ENCODE results near the gene PLA2G4B. TPM values are rescaled to one million over a fixed set of nuclear protein-coding genes. Genes with fewer than 3 reads are reported as not detected.

PLA2G4B gene
- total RNA-seq, 1 experiment from 2014 or later = 3.7 TPM

- no peak overlapping the region for H2BK20ac ChIP-seq (ENCODE audit: low read depth, low read length, poor library complexity, severe bottlenecking)
- H2BK15ac ChIP-seq (ENCODE audit: low read depth, low read length) = no peak overlapping the region
- no peak overlapping the region for H4K91ac ChIP-seq (ENCODE audit: insufficient read length, low read depth, low read length)
- no peak overlapping the region for H3K27ac ChIP-seq (ENCODE audit: insufficient read length, low read depth, low read length)
- H3K79me2 ChIP-seq (ENCODE audit: insufficient read depth, low read length) = no peaks in the 10 kb centered on the region
- H3K56ac ChIP-seq (ENCODE audit: insufficient read length, low read depth, low read length) = no peak overlapping the region
- H2BK5ac ChIP-seq (ENCODE audit: insufficient read length, low read length) = no peak overlapping the region
- H3K79me1 ChIP-seq (ENCODE audit: insufficient read depth, low read depth, low read length, poor library complexity, severe bottlenecking) = no peaks in the 10 kb centered on the region
- H3K27me3 Mint-ChIP-seq (ENCODE audit: low read depth) = no peaks in the 10 kb centered on the region
- no peak overlapping the region for H3K4ac ChIP-seq (ENCODE audit: low read depth, low read length)
- no peak overlapping the region for H2AFZ ChIP-seq (ENCODE audit: low read length)
- no peaks in the 10 kb centered on the region for H3K27me3 ChIP-seq (ENCODE audit: insufficient read depth, low read length)
- H4K5ac ChIP-seq (ENCODE audit: insufficient read length, low read depth, low read length) = no peak overlapping the region
- H3K18ac ChIP-seq (ENCODE audit: insufficient read length, low read depth, low read length) = no peak overlapping the region
- TF ChIP-seq CTCF (conservative IDR thresholded peaks at IDR 0.05) = no peak
- no peak overlapping the region for H3K9ac ChIP-seq (ENCODE audit: extremely low read depth, insufficient read length, low read length)
- no peak overlapping the region for H3K4me3 Mint-ChIP-seq
- H3K27ac Mint-ChIP-seq = peak overlapping the region in 1 of 3 experiments; percentile 12; a peak in 2 of 7 replicates
- H3K4me1 Mint-ChIP-seq = no peaks in the 10 kb centered on the region
- no peak overlapping the region for H3K4me2 ChIP-seq (ENCODE audit: insufficient read depth, insufficient read length, low read length)
- WGBS (ENCODE audit: extremely low coverage, insufficient read length, low lambda C conversion rate) = no CpG with 5 or more reads among the region's 14 CpGs
- H3K9me3 ChIP-seq (ENCODE audit: control insufficient read depth, low read depth, low read length) = no peaks in the 10 kb centered on the region
- no peaks in the 10 kb centered on the region for H3K4me1 ChIP-seq (ENCODE audit: insufficient read depth, low read length)
- no peaks in the 10 kb centered on the region for H4K20me1 ChIP-seq (ENCODE audit: control insufficient read depth, insufficient read depth, insufficient read length)
- no peak overlapping the region for H3K23ac ChIP-seq (ENCODE audit: insufficient read length, low read depth, low read length)
- H3K23me2 ChIP-seq (ENCODE audit: insufficient read length, low read depth, low read length, poor library complexity, severe bottlenecking) = no peaks in the 10 kb centered on the region
- H4K8ac ChIP-seq (replicated peaks; ENCODE audit: insufficient read length, low read depth, low read length) = no peak overlapping the region
- no peak overlapping the region for H3T11ph ChIP-seq (ENCODE audit: low read length)
- no peaks in the 10 kb centered on the region for H3K9me3 Mint-ChIP-seq
- H2BK120ac ChIP-seq (ENCODE audit: low read depth, low read length, poor library complexity, severe bottlenecking) = no peak overlapping the region
- peaks cover 3 to 17% (median 3%) of the 10 kb centered on the region in 3 experiments; a peak in 5 of 7 replicates for H3K36me3 Mint-ChIP-seq (ENCODE audit: insufficient read depth in 1 of 3, low read depth in 3 of 3)
- no peak overlapping the region for H3K14ac ChIP-seq (ENCODE audit: insufficient read depth, low read length)
- no peak overlapping the region for H2AK5ac ChIP-seq (ENCODE audit: insufficient read length, low read length)
- H2BK12ac ChIP-seq (ENCODE audit: insufficient read length, low read depth, low read length) = no peak overlapping the region
- no peak for DNase-seq
Observed at GRCh38 chr15:41817327-41817726, 21.3 kb upstream of the PLA2G4B start.
